H1 (cell line): ENCODE results near the gene GSC. TPM values are rescaled to one million over a fixed set of nuclear protein-coding genes. Genes with fewer than 3 reads are reported as not detected.

Source experiments
- CTCF ChIA-PET: fragments of 300-600 bp; sonication (Branson Sonifier 250); formaldehyde crosslinking; loops from one replicate; lab custom pipeline; 2021; ENCODE audit not compliant: partially characterized antibody; lab: Charles Lee
- POLR2A ChIA-PET: fragments of 300-600 bp; sonication (Branson Sonifier 250); formaldehyde crosslinking; loops from one replicate; lab custom pipeline; 2021; ENCODE audit warnings: inconsistent platforms; ENCODE audit not compliant: partially characterized antibody; lab: Charles Lee
- DNase-seq, 2 experiments: peaks; one replicate each; pipeline versions ENCODE4 v3.0.0 to v3.0.0-alpha.2; 2010 to 2022; ENCODE audit warnings: low spot score in 2 of 2, low read depth in 1 of 2, mixed read lengths in 1 of 2
- FAIRE-seq: peaks from 2 replicates; lab custom pipeline; 2011; peaks lifted over from hg19 to GRCh38; lab: Jason Lieb, UNC
- H2AFZ ChIP-seq: 2 replicates; pipeline ENCODE4 v1.8.1; 2012; ENCODE audit warnings: low read length, inconsistent platforms
- H2AK5ac ChIP-seq: 2 replicates; pipeline ENCODE4 v1.6.1; 2013; ENCODE audit warnings: low read depth, low read length
- H2BK120ac ChIP-seq: replicated peaks from 2 replicates; pipeline ENCODE3; 2013; ENCODE audit warnings: low read depth, low read length, inconsistent platforms
- H2BK12ac ChIP-seq: 2 replicates; pipeline ENCODE4 v1.6.1; 2013; ENCODE audit warnings: low read depth, low read length
- H2BK15ac ChIP-seq: 2 replicates; pipeline ENCODE4 v1.6.1; 2013; ENCODE audit warnings: low read length
- H2BK20ac ChIP-seq: 2 replicates; pipeline ENCODE4 v1.6.1; 2013; ENCODE audit warnings: low read length
- H2BK5ac ChIP-seq: 2 replicates; pipeline ENCODE4 v1.6.1; 2013; ENCODE audit warnings: low read depth, low read length
- H3K14ac ChIP-seq: 2 replicates; pipeline ENCODE4 v1.6.1; 2013; ENCODE audit warnings: inconsistent platforms; ENCODE audit not compliant: insufficient read length
- H3K18ac ChIP-seq: 2 replicates; pipeline ENCODE4 v1.6.1; 2013; ENCODE audit warnings: low read length; ENCODE audit errors: extremely low read depth
- H3K23ac ChIP-seq: 2 replicates; pipeline ENCODE4 v1.6.1; 2013; ENCODE audit warnings: inconsistent platforms; ENCODE audit not compliant: insufficient read length
- H3K23me2 ChIP-seq: 2 replicates; pipeline ENCODE4 v1.6.1; 2013; ENCODE audit warnings: low read depth, low read length
- H3K27ac ChIP-seq: 2 replicates; pipeline ENCODE4 v1.6.1; 2011; ENCODE audit warnings: low read depth, low read length, inconsistent platforms
- H3K27me3 ChIP-seq, 4 experiments: replicated peaks in 1 of 4; 1 replicate in 1 of 4; 2 replicates in 3 of 4; pipeline versions ENCODE4 v1.6.1 to v1.8.1; 2011 to 2013; ENCODE audit warnings: low read length in 3 of 4, mild to moderate bottlenecking in 3 of 4, inconsistent platforms in 2 of 4, mixed read lengths in 2 of 4, moderate library complexity in 1 of 4; ENCODE audit not compliant: control insufficient read depth in 3 of 4, insufficient read depth in 3 of 4; ENCODE audit errors: extremely low read depth in 1 of 4
- H3K36me3 ChIP-seq, 4 experiments: 2 replicates each; pipeline versions ENCODE4 v1.6.1 to v1.8.1; 2011 to 2013; ENCODE audit warnings: mild to moderate bottlenecking in 4 of 4, low read length in 3 of 4, moderate library complexity in 2 of 4, control low read depth in 1 of 4, inconsistent platforms in 1 of 4; ENCODE audit not compliant: insufficient read depth in 4 of 4, control insufficient read depth in 2 of 4
- H3K4ac ChIP-seq: replicated peaks from 2 replicates; pipeline ENCODE3; 2013; ENCODE audit warnings: low read length, low read depth, mixed read lengths, inconsistent platforms; ENCODE audit not compliant: insufficient read length
- H3K4me1 ChIP-seq, 4 experiments: replicated peaks in 1 of 4; 1 replicate in 1 of 4; 2 replicates in 3 of 4; pipeline versions ENCODE4 v1.6.1 to v1.8.1; 2011 to 2013; ENCODE audit warnings: low read length in 3 of 4, inconsistent platforms in 2 of 4, mixed read lengths in 1 of 4; ENCODE audit not compliant: insufficient read depth in 4 of 4, control insufficient read depth in 3 of 4
- H3K4me2 ChIP-seq, 2 experiments: 2 replicates each; pipeline versions ENCODE4 v1.6.1 to v1.8.1; 2011 to 2013; ENCODE audit warnings: low read depth in 2 of 2, low read length in 2 of 2, control low read depth in 1 of 2, inconsistent platforms in 1 of 2, mild to moderate bottlenecking in 1 of 2; ENCODE audit not compliant: insufficient read depth in 1 of 2
- H3K4me3 ChIP-seq, 4 experiments: fragments of 200-600, 300-600 bp in 1 of 4; sonication (generic), shearing (Covaris generic), sonication (Bioruptor Twin) in 1 of 4; 2 replicates each; pipeline versions ENCODE4 v1.5.1 to v1.8.1; 2011 to 2016; ENCODE audit warnings: low read length in 4 of 4, low read depth in 3 of 4, control low read depth in 2 of 4, inconsistent platforms in 2 of 4, mild to moderate bottlenecking in 2 of 4, mixed read lengths in 1 of 4, moderate library complexity in 1 of 4; ENCODE audit not compliant: insufficient read depth in 2 of 4; ENCODE audit errors: extremely low read depth in 1 of 4
- H3K56ac ChIP-seq: replicated peaks from 2 replicates; pipeline ENCODE3; 2013; ENCODE audit warnings: low read depth, mild to moderate bottlenecking, mixed read lengths, low read length, inconsistent platforms; ENCODE audit not compliant: insufficient read length
- H3K79me1 ChIP-seq: 2 replicates; pipeline ENCODE4 v1.6.1; 2013; ENCODE audit warnings: low read depth, low read length, control low read depth
- H3K79me2 ChIP-seq, 2 experiments: 2 replicates each; pipeline versions ENCODE4 v1.6.1 to v1.8.1; 2012 to 2013; ENCODE audit warnings: low read length in 2 of 2, mild to moderate bottlenecking in 2 of 2, inconsistent platforms in 1 of 2; ENCODE audit not compliant: insufficient read depth in 2 of 2, control insufficient read depth in 1 of 2
- H3K9ac ChIP-seq, 4 experiments: replicated peaks in 1 of 4; 1 replicate in 1 of 4; 2 replicates in 3 of 4; pipeline versions ENCODE4 v1.6.1 to v1.8.1; 2011 to 2013; ENCODE audit warnings: low read depth in 3 of 4, low read length in 3 of 4, control low read depth in 2 of 4, mild to moderate bottlenecking in 2 of 4, moderate library complexity in 2 of 4, inconsistent platforms in 1 of 4; ENCODE audit errors: extremely low read depth in 1 of 4
- H3K9me3 ChIP-seq, 2 experiments: 2 replicates each; pipeline versions ENCODE4 v1.6.1 to v1.8.1; 2012 to 2013; ENCODE audit warnings: mild to moderate bottlenecking in 2 of 2, moderate library complexity in 2 of 2, control low read depth in 1 of 2, inconsistent platforms in 1 of 2, low read depth in 1 of 2, low read length in 1 of 2, mixed read lengths in 1 of 2; ENCODE audit not compliant: insufficient read depth in 2 of 2
- H4K20me1 ChIP-seq, 2 experiments: replicated peaks in 1 of 2; 2 replicates each; pipeline versions ENCODE3 to v1.8.1; 2011 to 2013; ENCODE audit warnings: inconsistent platforms in 2 of 2, low read length in 2 of 2, mild to moderate bottlenecking in 1 of 2; ENCODE audit not compliant: insufficient read depth in 2 of 2, control insufficient read depth in 1 of 2
- H4K5ac ChIP-seq: 2 replicates; pipeline ENCODE4 v1.6.1; 2013; ENCODE audit warnings: low read length, low read depth, mixed read lengths, inconsistent platforms; ENCODE audit not compliant: insufficient read length
- H4K8ac ChIP-seq: 2 replicates; pipeline ENCODE4 v1.8.0; 2013; ENCODE audit warnings: mild to moderate bottlenecking, moderate library complexity, low read length, inconsistent platforms; ENCODE audit not compliant: insufficient read depth; ENCODE audit errors: extremely low read depth
- H4K91ac ChIP-seq: replicated peaks from 2 replicates; pipeline ENCODE3; 2013; ENCODE audit warnings: low read length, mixed read lengths, inconsistent platforms; ENCODE audit not compliant: insufficient read length
- CHD2 ChIP-seq: IDR thresholded peaks from 2 replicates; pipeline ENCODE4 v1.6.1; 2012; ENCODE audit warnings: low read length, improper control_type of control experiment
- EP300 ChIP-seq, 2 experiments: IDR thresholded peaks; 1 replicate in 1 of 2; 2 replicates in 1 of 2; pipeline ENCODE4 v1.6.1; 2011 to 2012; ENCODE audit warnings: low read depth in 2 of 2, low read length in 2 of 2, mild to moderate bottlenecking in 2 of 2, borderline replicate concordance in 1 of 2, inconsistent platforms in 1 of 2, moderate library complexity in 1 of 2
- FOSL1 ChIP-seq: IDR thresholded peaks from 2 replicates; pipeline ENCODE4 v1.6.1; 2011; ENCODE audit warnings: mild to moderate bottlenecking, low read depth, low read length, moderate library complexity; ENCODE audit not compliant: insufficient read depth
- HDAC6 ChIP-seq: IDR thresholded peaks from one replicate; pipeline ENCODE4 v1.7.1; 2012; ENCODE audit warnings: low read depth, mild to moderate bottlenecking, inconsistent platforms, low read length, moderate library complexity
- SUZ12 ChIP-seq: fragments of 200-600 bp; sonication (generic); IDR thresholded peaks from 2 replicates; pipeline ENCODE4 v1.6.1; 2012; ENCODE audit warnings: mild to moderate bottlenecking, inconsistent platforms, low read length, moderate library complexity, mixed read lengths
- TCF12 ChIP-seq: IDR thresholded peaks from 2 replicates; pipeline ENCODE4 v1.6.1; 2011; ENCODE audit warnings: low read depth, mild to moderate bottlenecking, low read length
- WGBS, 2 experiments: shearing (Covaris generic) in 1 of 2; methylation state at CpG; one replicate each; pipeline versions ENCODE4 v1.1.6 to v1.1.7; 2013 to 2015; ENCODE audit warnings: low lambda C conversion rate in 2 of 2, mixed read lengths in 2 of 2, inconsistent platforms in 1 of 2, low coverage in 1 of 2, missing lambda C conversion rate in 1 of 2; ENCODE audit not compliant: insufficient replicate concordance in 2 of 2, insufficient coverage in 1 of 2, insufficient read length in 1 of 2; ENCODE audit errors: extremely low coverage in 1 of 2, missing lambda C conversion rate in 1 of 2; 5-methylcytosine and 5-hydroxymethylcytosine counted together
- long read RNA-seq, 2 experiments: library from RNA in 1 of 2; library from capped mRNA in 1 of 2; stranded (forward); transcript quantifications; one replicate each; pipeline ENCODE4 v2.0.0, GENCODE V29; 2021; ENCODE audit warnings: inconsistent platforms in 1 of 2
- polyA minus RNA-seq, 3 experiments: library from RNA; depleted of rRNA, polyadenylated mRNA; stranded (reverse); fragments of >200 nt; gene quantifications; 1 replicate in 2 of 3; 2 replicates in 1 of 3; pipeline ENCODE4 v1.2.3, GENCODE V29; 2011
- polyA plus RNA-seq, 7 experiments: library from polyadenylated mRNA; depleted of rRNA in 3 of 7; stranded (reverse) in 5 of 7; unstranded in 2 of 7; fragments of >200 nt in 5 of 7; fragments of 200-250 nt in 2 of 7; gene quantifications; 1 replicate in 5 of 7; 2 replicates in 1 of 7; 4 replicates in 1 of 7; pipeline versions ENCODE4 v1.2.1 to v1.2.3, GENCODE V29; 2011 to 2013; ENCODE audit warnings: missing spikeins in 2 of 7, mixed read lengths in 2 of 7
- total RNA-seq: library from RNA; stranded (reverse); fragmentation: NEBNext Ultra II Directional; extraction: Animal tissue kit (Norgen Biotek cat#: 25700); gene quantifications from 2 replicates; pipeline ENCODE4 v1.2.1, GENCODE V29; 2021

GSC gene
- total RNA-seq = 0.34 and 0.54 TPM in 2 replicates
- 0.17 and 0.25 TPM in 2 replicates for polyA plus RNA-seq (2011; rRNA removed)
- polyA plus RNA-seq (2011; cell fraction: cytosol; rRNA removed) = 0.19 TPM
- 0.20 TPM for polyA plus RNA-seq (2011; cell fraction: nucleus; rRNA removed)
- polyA plus RNA-seq (2012, experiment 1 of 2) = 0.13 to 0.19 TPM (median 0.19 TPM) in 3 of 4 replicates, not detected in the other
- polyA plus RNA-seq (2012, experiment 2 of 2) = not detected
- polyA plus RNA-seq (2013, experiment 1 of 2) = not detected
- polyA plus RNA-seq (2013, experiment 2 of 2) = 0.11 TPM
- not detected in 2 replicates for polyA minus RNA-seq (2011; rRNA and poly(A)+ RNA removed)
- polyA minus RNA-seq (2011; cell fraction: cytosol; rRNA and poly(A)+ RNA removed) = not detected
- polyA minus RNA-seq (2011; cell fraction: nucleus; rRNA and poly(A)+ RNA removed) = 0.50 TPM
- long read RNA-seq, experiment 1 = 0 reads
- long read RNA-seq, experiment 2 = 0 reads

- H4K5ac ChIP-seq = no peak within 1 kb of the TSS
- H4K20me1 ChIP-seq = peaks cover 19 to 20% of the 10 kb centered on the region in 2 experiments
- H3K79me2 ChIP-seq = no peaks in the 10 kb centered on the region
- no peaks in the 10 kb centered on the region for H3K36me3 ChIP-seq
- H3K23ac ChIP-seq = no peak within 1 kb of the TSS
- no peak within 1 kb of the TSS for H3K56ac ChIP-seq
- 2% methylated on average over 67 of the region's 96 CpGs; no CpG with 5 or more reads in 1 of the 2 experiments for WGBS, 2 experiments
- peaks cover 80 to 99% (median 93%) of the 10 kb centered on the region in 4 experiments for H3K27me3 ChIP-seq
- no peak within 1 kb of the TSS for H3K27ac ChIP-seq
- DNase-seq (peak in 1 of 2 experiments; percentile 81), FAIRE-seq (no peak)
- no peaks in the 10 kb centered on the region for H3K79me1 ChIP-seq
- ChIA-PET CTCF (interaction anchor here (1.1 to 1.3 kb wide), 2 partner anchors 15 to 21 kb away, joined by 3 to 4 read pairs; no protein-coding TSS in a partner anchor), POLR2A (interaction anchor here (0.7 to 1.2 kb wide), 2 partner anchors 318 to 368 kb away, joined by 3 read pairs; no protein-coding TSS in a partner anchor)
- H2BK12ac ChIP-seq = peak within 1 kb of the TSS; percentile 90; the same call in 1 of the 2 replicates
- H3K23me2 ChIP-seq = peaks cover 8% of the 10 kb centered on the region; the same call in 1 of the 2 replicates
- H2BK120ac ChIP-seq = no peak within 1 kb of the TSS
- no peaks in the 10 kb centered on the region for H3K9me3 ChIP-seq
- H2BK20ac ChIP-seq = no peak within 1 kb of the TSS
- H4K8ac ChIP-seq = peak within 1 kb of the TSS; percentile 25
- no peak within 1 kb of the TSS for H4K91ac ChIP-seq
- H3K9ac ChIP-seq = no peak within 1 kb of the TSS
- H2BK15ac ChIP-seq = no peak within 1 kb of the TSS; the same call in 1 of the 2 replicates
- H3K18ac ChIP-seq = peak within 1 kb of the TSS; percentile 51
- H2AFZ ChIP-seq = peak within 1 kb of the TSS; percentile 26; the same call in 1 of the 2 replicates
- no peak within 1 kb of the TSS for H3K4ac ChIP-seq
- H3K14ac ChIP-seq = no peak within 1 kb of the TSS
- no peak within 1 kb of the TSS for H2AK5ac ChIP-seq
- peaks cover 14 to 40% (median 30%) of the 10 kb centered on the region in 4 experiments for H3K4me1 ChIP-seq
- no peak within 1 kb of the TSS for H2BK5ac ChIP-seq
- H3K4me2 ChIP-seq = peak within 1 kb of the TSS; percentile 73 to 76
- H3K4me3 ChIP-seq = peak within 1 kb of the TSS; percentile 32 to 61 (median 41)
- no peak for TF ChIP-seq EP300 (IDR thresholded peaks at IDR 0.05; ENCODE audit: borderline replicate concordance in 1 of 2, low read depth in 2 of 2, low read length in 2 of 2)
- TF ChIP-seq CHD2 = no peak
- no peak for TF ChIP-seq HDAC6
- peak; percentile 79 for TF ChIP-seq SUZ12
- TF ChIP-seq FOSL1 = no peak
- no peak for TF ChIP-seq TCF12
Observed at GRCh38 chr14:94769391-94770250, at the start of gene GSC. GSC (minus strand) TSS chr14:94770113; CDS start chr14:94770015, 98 bp downstream.
